NCI-H1048 (cell line): ENCODE results near the gene INPP5J.

Experiments used
- DNase-seq: peaks from one replicate; lab custom pipeline; 2025; lab: John Stamatoyannopoulos, UW

The INPP5J gene

GRCh38 chr22:31125521-31126117, 2.9 kb downstream of the INPP5J start:
- DNase-seq, result no peak

- DNase-seq, result no peak
These were observed 3.5 kb downstream of the INPP5J start for GRCh38 chr22:31126128-31126868.

GRCh38 chr22:31126869-31127175, 4.1 kb downstream of the INPP5J start:
- no peak for DNase-seq

- no peak for DNase-seq
These were observed 4.5 kb downstream of the INPP5J start for GRCh38 chr22:31127181-31127772.

GRCh38 chr22:31128156-31128555, 5.4 kb downstream of the INPP5J start:
- DNase-seq, result no peak

- DNase-seq, result no peak
These were observed 8.1 kb downstream of the INPP5J start for GRCh38 chr22:31130873-31131272.

- DNase-seq, result no peak
These were observed 11.1 kb downstream of the INPP5J start for GRCh38 chr22:31133911-31134310.

GRCh38 chr22:31134688-31135087, 11.9 kb downstream of the INPP5J start:
- DNase-seq, result no peak

- DNase-seq, result no peak
These were observed 12.9 kb downstream of the INPP5J start for GRCh38 chr22:31135706-31136105.

GRCh38 chr22:31136155-31136554, 13.4 kb downstream of the INPP5J start:
- no peak for DNase-seq

- no peak for DNase-seq
These were observed 13.9 kb downstream of the INPP5J start for GRCh38 chr22:31136711-31137110.

GRCh38 chr22:31137721-31138120, 15.0 kb downstream of the INPP5J start:
- no peak for DNase-seq

GRCh38 chr22:31138126-31138525, 15.4 kb downstream of the INPP5J start:
- no peak for DNase-seq

- no peak for DNase-seq
These were observed 16.3 kb downstream of the INPP5J start for GRCh38 chr22:31139066-31139465.

- DNase-seq, result no peak
These were observed 17.3 kb downstream of the INPP5J start, which contains the start of gene PLA2G3 for GRCh38 chr22:31139866-31140716. TSS of gene PLA2G3 (minus strand) at chr22:31140508. CDS start at chr22:31140354, 154 bp downstream.

- DNase-seq, result no peak
These were observed 18.0 kb downstream of the INPP5J start for GRCh38 chr22:31140746-31141145.

GRCh38 chr22:31141551-31141950, 18.8 kb downstream of the INPP5J start:
- no peak for DNase-seq

GRCh38 chr22:31142285-31142684, 19.5 kb downstream of the INPP5J start:
- DNase-seq, result no peak

GRCh38 chr22:31143038-31143437, 20.3 kb downstream of the INPP5J start:
- no peak for DNase-seq

- no peak for DNase-seq
These were observed 20.8 kb downstream of the INPP5J start for GRCh38 chr22:31143537-31143936.

- no peak for DNase-seq
These were observed 21.5 kb downstream of the INPP5J start for GRCh38 chr22:31144223-31144622.

GRCh38 chr22:31148488-31148887, 25.7 kb downstream of the INPP5J start:
- DNase-seq, result no peak
